DMS153 treated with DMSO at 0.1 percent for 48 hours (cell line): ENCODE data around the gene MISP.
A peak's percentile ranks its signal among the peaks of the same experiment; 100 is the strongest.
"Not testable (repeated sequence)": the region's sequence is repeated elsewhere in the genome, so short reads cannot be mapped to it uniquely, and the experiment has no call there.

Experiments used
- DNase-seq: peaks from one replicate; lab custom pipeline; 2025; ENCODE audit not compliant: unreplicated experiment; lab: John Stamatoyannopoulos, UW

The MISP gene, protein sequence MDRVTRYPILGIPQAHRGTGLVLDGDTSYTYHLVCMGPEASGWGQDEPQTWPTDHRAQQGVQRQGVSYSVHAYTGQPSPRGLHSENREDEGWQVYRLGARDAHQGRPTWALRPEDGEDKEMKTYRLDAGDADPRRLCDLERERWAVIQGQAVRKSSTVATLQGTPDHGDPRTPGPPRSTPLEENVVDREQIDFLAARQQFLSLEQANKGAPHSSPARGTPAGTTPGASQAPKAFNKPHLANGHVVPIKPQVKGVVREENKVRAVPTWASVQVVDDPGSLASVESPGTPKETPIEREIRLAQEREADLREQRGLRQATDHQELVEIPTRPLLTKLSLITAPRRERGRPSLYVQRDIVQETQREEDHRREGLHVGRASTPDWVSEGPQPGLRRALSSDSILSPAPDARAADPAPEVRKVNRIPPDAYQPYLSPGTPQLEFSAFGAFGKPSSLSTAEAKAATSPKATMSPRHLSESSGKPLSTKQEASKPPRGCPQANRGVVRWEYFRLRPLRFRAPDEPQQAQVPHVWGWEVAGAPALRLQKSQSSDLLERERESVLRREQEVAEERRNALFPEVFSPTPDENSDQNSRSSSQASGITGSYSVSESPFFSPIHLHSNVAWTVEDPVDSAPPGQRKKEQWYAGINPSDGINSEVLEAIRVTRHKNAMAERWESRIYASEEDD

DNA sequence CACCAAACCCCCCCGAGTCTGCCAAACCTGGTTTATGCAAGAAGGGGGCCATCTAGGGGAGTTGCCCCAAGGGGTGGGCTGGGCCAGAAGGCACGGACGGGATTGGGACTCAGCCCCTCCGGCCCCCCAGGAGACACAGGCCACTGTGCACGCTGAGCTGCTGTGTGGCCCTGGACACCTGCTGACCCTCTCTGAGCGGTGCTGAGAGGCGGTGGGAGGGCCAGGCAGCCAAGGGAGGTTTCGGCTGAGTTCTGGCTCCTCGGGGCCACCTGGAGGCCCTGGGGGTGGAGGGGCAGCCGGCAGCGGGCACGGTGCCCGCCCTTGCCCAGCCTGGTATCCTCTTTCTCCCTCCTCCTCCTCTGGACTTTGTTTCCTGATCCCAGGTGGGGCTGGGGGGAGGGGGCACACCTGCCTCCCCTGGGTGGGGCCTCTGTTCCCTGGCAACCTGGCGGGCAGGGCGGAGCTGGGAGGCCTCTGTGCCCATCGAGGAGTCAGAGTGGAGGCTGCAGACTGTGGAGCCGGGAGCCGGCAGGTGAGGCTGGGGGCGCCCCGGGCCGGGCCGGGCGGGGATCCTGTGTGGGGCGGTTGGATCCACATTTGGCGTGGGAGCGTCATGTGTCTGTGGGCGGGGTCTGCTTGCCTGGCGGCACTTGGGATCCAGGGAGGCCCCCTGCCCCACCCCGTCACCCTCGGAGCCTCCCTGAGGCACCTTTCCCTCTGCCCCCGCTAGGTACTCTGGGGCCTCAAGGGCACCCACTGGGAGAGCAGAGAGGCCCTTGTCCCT, at the start of gene MISP:
Gene MISP, plus strand, starts transcription at position 473 of the 784 bp plus-strand sequence. CDS start 5,835 bp downstream, outside the sequence.
- peak; percentile 14 for DNase-seq

DNA sequence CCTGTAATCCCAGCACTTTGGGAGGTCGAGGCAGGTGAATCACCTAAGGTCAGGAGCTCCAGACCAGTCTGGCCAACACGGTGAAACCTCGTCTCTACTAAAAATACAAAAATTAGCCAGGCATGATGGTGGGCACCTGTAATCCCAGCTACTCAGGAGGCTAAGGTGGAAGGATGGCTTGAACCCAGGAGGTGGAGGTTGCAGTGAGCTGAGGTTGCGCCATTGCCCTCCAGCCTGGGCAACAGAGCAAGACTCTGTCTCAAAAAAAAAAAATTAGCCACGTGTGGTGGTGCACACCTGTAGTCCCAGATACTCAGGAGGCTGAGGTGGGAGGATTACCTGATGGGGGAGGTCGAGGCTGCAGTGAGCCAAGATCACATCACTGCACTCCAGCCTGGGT, 48.1 kb upstream of the MISP start:
- not testable (repeated sequence) for DNase-seq

DNA sequence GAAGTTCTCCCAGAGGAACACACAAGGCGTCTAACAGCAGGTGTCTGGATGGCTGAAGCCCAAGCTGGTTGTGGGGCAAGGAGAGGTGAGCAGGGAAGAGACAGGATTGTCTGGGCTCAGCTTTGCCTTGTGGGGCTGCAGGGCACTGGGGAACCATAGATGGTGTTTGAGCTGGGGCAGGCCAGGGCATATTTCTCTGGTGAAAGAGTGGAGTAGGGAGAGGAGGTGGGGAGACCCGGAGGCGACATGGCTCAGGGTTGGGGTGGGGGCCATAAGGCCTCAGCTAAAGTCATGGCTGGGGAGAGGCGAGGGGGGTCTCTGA, 47.6 kb upstream of the MISP start:
- DNase-seq: no peak

GRCh38 chr19:703651-704446, 47.1 kb upstream of the MISP start:
- no peak for DNase-seq

DNA sequence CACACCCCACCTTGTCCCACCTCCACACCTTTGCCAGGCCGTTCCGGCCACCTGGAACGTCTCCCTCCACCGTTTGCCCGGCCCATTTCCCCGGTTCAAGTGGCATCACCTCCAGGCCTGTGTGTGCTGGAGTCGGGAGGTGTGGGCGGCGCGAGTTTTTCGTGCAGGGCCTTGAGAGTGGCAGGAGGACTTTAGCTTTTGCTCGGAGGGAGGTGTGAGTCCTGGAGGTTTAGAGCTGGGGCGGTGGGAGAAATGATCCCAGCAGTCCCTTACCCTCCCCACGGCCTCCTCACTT, 46.5 kb upstream of the MISP start:
- DNase-seq: no peak

GRCh38 chr19:708154-709143, 42.5 kb upstream of the MISP start, which contains the start of gene PALM:
PALM (plus strand) TSS chr19:708935; CDS start chr19:709147, 212 bp downstream.
- DNase-seq: no peak

- no peak for DNase-seq
Measured at GRCh38 chr19:709196-709964, 41.5 kb upstream of the MISP start.

GRCh38 chr19:709965-710571, 40.8 kb upstream of the MISP start:
- DNase-seq: no peak

DNA sequence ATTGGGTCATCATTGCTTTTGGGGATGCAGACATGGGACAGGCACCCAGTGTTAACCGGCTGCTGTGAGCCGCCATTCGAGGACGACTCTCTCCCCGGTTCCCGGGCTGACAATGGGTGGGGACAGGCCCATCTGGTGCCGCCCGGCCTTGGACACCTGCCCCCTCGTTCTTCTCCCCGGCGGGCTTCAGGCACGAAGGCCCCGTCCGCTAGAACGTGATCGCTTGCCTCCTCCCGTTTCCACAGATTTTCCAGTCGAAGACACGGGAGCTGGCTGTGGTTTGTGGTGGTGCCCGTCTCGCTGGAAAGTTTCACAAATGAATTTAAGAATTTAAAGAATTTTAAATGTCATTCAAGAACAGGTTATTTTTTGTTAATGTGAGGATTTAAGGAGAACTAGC, 40.1 kb upstream of the MISP start:
- no peak for DNase-seq

- DNase-seq: no peak
Measured at GRCh38 chr19:711254-711653, 39.7 kb upstream of the MISP start.

DNA sequence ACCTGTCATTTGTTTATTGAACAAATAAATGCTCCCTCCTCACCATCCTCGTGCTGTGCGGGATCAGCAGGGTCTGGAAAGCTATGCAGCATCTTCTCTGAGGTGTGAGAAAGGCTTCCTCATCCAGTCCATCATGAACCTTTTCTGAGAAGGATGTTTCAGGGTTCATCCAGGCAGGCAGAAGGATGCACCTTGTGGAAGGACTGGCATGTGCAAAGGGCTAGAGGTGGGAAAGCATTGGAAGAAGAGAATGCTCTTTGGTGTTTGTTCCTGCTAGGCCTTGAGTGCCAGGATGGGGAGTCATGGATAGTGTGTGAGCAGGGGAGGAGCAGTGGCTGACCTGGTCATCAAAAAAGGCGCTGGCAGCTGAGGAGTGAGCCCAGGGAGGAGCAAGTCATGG, 35.6 kb upstream of the MISP start:
- DNase-seq: no peak

DNA sequence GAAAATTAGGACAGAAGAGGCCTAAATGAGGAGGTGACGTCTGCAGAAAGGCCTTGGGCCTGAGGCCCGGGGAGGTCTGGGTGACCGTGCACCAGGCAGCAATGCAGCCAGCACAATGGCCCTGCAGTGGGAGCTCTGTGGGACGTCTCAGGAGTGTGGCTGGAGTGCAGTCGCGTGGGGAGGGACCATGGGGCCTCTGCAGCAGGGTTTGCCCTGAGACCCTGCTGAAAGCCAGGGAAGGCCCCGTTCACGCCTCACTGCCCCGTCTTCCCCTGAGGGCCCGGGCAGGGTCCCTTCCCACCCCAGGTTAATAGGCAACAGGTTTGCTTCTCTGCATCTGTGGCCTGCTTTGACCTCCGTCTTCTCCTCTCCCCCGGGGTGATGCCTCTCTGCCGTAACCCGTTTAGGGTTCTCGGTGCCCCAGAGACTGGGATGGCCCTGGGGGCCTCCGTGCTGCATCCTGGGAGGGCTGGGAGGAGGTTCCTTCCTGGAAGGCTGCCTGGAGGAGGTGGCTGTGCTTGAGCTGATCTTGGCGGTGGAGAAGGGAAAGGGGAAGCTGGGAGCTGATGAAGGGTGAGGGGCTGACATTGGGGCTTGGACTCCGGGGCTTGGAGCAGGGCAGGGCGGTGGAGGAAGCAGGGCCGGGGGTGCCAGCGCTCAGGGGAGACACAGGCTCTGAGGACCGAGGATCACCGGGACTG, 32.5 kb upstream of the MISP start:
- no peak for DNase-seq

DNA sequence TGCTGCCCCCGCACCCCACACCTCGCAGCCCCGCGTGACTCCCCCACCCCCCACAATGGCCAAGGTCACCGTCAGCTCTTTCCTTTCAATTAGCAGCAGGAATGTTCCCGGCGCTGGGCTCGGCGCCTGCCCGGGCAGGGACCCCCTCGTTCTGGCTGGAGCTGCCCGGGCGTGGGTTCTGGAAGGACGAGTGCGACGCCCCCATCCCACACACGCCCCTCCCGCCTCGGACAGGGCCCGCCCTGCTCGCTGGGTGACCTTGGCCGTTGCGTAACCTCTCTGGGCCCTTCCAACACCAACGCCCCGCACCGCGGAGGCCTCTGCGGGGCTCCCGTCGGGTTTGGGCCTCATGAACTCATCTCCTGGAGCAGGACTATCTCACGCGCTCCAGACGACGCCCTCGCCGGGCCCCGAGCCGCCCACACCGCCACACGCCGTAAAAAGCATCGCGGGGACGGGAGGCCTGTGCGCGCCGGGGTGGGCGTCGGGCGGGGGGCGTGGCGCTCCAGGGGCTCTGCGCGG, 31.9 kb upstream of the MISP start:
- DNase-seq: no peak

DNA sequence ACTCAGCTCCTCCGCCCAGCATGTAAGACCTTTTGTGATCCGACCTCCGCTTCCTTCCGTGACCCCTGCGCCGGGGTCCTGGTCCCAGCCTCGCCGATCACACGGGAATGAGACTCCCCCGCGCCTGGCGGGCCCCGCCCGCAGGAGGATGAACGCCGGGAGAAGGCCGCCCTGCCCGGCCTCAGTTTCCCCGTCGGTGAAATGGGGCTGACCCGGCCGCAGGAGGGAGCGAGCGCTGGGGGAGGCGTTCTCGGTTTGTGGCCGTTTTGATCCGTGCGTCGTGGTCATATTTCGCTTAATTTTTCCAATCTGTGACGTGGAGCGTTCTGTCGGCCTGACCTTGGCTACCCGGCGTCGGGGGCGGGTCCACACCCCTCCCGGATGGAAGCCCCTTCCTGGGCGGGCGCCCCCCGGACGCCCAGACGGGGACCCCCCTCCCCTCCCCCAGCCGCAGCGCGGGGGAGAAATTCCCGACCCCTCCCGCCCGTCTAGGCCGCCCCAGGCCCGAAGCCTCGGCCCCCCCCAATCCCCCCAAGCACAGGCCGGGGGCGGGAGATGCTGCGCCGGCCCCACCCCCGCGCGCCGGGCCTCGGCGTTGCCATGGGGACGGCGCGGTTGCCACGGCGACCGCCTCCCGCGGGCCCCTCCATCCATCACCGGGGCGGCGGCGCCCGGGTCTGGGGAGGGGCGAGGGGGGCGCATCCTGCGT, 31.1 kb upstream of the MISP start:
- DNase-seq: no peak

DNA sequence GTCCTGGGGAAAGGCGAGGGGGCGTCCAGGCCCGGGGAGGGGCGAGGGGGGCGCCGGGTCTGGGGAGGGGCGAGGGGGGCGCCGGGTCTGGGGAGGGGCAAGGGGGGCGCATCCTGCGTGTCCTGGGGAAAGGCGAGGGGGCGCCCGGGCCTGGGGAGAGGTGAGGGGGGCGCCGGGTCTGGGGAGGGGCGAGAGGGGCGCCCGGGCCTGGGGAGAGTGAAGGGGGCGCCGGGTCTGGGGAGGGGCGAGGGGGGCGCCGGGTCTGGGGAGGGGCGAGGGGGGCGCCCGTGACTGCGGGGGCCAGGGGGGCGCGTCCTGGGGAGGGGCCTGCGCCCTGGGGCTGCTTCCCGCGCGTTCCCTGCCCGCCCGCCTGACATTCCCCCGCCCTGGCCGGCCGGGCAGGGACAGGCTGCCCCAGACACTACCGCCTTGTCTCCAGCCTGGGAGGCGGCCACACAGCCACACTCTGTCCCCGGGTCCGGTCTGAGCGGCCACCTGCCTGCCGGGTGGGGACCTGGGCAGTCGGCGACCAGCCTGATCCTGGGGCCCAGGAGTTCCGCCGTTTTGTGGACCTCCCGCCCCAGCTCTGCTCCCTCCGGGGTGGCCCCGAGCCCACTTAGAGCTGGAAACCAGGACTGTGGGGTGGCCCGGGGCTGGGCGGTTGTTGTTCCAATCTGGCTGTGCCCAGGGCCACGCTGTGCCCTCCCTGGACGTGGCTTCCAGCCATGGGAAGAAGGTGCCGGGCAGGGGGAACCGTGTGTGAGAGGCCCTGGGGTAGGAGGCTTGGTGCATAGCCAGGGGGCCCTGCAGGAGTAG, 30.4 kb upstream of the MISP start:
- DNase-seq: no peak

GRCh38 chr19:722553-723101, 28.3 kb upstream of the MISP start:
- DNase-seq: no peak
